ENCODE measurements around the gene OBSCN.
A peak's percentile ranks its signal among the peaks of the same experiment; 100 is the strongest.

Gene OBSCN

DNA sequence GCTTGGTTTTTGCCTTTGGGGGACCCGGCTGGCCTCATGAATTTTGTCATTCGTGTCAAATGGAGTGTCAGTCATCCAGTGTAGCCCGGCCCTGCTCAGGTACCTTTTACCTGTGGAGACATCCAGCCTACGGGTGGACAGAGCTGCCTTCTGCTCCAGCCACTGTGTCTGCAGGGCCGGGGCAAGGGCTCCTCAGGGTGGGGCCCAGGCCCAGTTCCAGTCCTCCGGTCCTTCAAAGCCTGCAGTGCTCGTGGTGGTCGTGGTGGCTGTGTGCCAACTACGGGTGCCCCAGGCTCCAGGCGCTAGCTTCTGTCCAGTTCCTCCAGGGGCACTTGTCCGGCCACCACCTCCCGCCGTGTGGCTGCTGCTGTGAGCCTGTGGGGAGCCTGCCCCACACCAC lies 144.0 kb downstream of the OBSCN start:
- no peak for DNase-seq (ENCODE audit: low read depth)
- no peak for TF ChIP-seq CTCF (IDR thresholded peaks at IDR 0.05; ENCODE audit: insufficient read depth, low read depth, low read length, missing control alignments)
- no peak overlapping the region for H3K4me3 ChIP-seq (ENCODE audit: low read length)

DNA sequence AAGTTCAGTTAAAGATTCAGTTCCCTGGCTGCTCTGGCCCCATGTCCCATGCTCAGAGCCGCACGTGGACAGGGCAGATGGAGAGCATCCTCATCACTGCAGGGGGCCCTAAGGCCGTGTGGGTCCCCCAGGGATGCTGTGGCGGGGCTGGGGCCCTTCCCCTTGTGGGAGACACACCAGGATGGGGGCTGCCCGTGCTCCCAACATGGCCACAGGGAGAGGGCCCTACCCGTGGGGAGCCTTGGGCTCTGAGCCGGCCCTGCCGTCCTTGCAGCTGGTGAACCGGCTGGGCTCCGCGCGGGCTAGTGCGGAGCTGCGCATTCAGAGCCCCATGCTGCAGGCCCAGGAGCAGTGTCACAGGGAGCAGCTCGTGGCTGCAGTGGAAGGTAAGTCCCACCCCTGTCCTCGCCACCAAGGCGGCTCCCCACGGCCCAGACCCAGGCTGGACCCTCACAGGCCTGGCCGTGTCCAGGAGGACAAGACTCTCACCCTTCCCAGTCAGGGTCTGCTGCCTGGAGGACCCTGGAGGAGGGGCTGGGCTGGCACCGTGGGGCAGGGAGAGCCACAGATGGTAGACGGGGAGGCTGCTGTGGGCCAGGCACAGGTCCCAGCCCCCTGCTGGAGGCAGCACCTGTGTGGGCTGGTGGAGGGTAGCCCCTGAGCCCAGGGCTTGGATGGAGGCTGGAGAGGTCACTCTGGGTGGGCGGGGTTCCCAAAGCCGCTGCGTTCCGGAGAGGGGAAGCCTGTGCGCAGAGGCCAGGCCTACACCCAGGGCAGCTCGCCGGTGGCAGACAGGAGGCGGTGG lies 145.0 kb downstream of the OBSCN start:
- no peak for DNase-seq (ENCODE audit: low read depth)
- H3K4me3 ChIP-seq (ENCODE audit: low read length) = no peak overlapping the region
- no peak for TF ChIP-seq CTCF (IDR thresholded peaks at IDR 0.05; ENCODE audit: insufficient read depth, low read depth, low read length, missing control alignments)

DNA sequence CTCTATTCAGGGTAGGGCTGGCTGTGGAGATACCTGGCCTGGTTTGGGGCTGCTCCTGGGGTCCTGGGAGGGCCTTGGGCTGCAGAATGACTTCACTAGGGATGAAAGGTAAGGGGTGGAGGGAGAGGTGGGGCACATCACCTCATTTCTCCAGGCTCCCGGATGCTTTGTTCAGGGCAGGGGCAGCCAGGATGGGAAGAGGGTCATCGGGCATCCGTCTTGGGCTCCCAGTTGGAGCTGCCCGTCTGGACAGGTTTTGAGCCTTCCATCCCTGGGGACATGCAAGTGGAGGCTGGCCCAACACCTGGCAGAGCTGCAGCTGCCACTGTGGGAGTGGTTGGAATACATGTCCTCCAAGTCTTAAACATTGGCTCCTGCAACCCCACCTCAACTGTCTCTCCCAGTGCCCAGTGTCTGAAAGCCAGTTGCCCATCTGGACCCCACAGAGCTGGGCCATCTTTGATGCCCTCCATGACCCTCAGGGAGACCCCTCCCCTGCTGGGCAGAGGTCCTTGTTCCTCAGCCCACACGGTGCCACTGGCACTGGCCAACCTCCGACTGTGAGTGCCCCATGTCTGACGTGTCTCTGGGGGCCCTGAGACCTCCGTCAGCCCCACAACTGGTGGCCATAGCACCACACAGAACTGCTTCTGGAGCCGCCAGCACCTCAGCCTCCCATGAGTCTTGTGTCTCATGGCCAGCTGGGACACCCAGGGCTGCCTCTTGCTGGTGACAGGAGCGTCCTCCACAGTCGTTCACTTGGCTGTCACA lies 145.9 kb downstream of the OBSCN start:
- no peak overlapping the region for H3K4me3 ChIP-seq (ENCODE audit: low read length)
- TF ChIP-seq CTCF (IDR thresholded peaks at IDR 0.05; ENCODE audit: insufficient read depth, low read depth, low read length, missing control alignments) = no peak
- peak; percentile 61 for DNase-seq (ENCODE audit: low read depth)

GRCh38 chr1:228354390-228355320 lies 146.8 kb downstream of the OBSCN start:
- peak; percentile 74 for DNase-seq (ENCODE audit: low read depth)
- H3K4me3 ChIP-seq (ENCODE audit: low read length) = no peak overlapping the region
- peak; percentile 22 for TF ChIP-seq CTCF (IDR thresholded peaks at IDR 0.05; ENCODE audit: insufficient read depth, low read depth, low read length, missing control alignments)

DNA sequence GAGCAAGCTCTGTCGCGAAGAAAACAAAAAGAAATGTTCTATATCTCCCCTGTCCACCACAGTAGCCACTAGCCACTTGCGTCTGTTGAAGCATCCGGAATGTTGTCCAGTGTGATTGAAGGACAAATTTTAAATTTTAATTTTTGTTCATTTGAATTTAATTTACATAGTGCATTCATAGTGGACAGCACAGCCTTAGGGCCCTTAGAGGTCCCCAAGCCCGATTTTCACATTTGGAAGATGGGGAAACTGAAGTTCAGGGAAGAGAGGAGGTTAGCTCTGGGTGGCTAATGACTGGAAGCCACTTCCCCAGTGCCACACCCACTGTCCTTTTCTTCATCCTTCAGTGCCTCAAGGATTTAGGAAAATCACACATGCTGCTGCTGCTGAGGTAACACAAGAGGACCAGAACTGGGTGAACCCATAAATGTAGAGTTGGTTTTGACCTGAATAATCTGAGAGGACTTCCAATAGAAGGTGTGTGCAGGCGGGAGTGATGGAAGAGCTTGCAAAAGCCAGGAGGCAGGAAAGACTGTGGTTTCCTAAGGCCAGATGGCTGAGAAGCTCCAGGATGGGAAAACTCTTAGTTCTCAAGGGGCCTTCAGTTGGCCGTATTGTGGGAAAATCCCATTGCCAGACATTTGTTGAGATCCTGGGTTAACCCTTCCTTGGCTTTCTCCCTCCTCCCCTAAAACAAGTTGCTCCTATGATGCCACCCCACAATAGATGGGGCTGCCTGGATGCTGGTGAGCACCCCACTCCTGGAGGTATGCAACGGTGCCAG lies 149.2 kb downstream of the OBSCN start:
- no peak for DNase-seq (ENCODE audit: low read depth)
- TF ChIP-seq CTCF (IDR thresholded peaks at IDR 0.05; ENCODE audit: insufficient read depth, low read depth, low read length, missing control alignments) = no peak
- no peak overlapping the region for H3K4me3 ChIP-seq (ENCODE audit: low read length)
